GM19397 (cell line): ENCODE data around the gene KCNJ12.

Experiments used
- ATAC-seq: cut with Tn5 transposase; IDR thresholded peaks from one replicate; pipeline ENCODE4 v1.9.1; 2021; ENCODE audit warnings: mild to moderate bottlenecking, moderate library complexity; ENCODE audit not compliant: unreplicated experiment

The KCNJ12 gene

DNA sequence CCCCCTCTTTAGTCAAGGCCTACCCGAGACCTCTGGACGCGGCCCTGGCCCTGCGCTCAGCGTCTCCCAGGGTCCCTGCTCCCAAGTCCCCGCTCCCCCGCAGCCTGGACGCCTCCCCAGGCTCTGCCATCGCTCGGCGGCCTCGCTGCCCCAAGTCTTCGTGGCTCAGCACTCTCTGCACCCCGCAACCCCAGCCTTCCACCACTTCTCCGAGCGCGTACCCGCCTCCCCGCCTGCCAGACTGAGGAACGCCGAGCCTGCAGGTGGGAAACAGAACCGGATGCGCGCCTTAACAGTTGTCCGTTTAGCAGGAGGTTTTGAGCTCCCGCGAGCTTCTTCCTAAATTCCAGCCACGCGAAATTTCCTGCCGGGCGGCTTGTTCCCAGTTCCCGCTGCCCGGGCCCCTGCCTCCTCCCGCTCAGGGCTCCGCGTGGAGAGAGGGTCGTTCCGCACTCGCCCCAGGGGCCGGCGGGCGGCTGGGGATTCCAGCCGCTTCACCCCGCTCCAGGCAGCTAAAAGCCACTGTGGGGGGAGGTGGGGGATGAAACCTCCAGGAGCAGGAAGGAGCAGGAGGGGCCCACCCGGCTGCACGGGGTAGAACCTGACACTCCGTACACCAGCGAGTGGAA, 87.7 kb downstream of the KCNJ12 start:
- no peak for ATAC-seq

DNA sequence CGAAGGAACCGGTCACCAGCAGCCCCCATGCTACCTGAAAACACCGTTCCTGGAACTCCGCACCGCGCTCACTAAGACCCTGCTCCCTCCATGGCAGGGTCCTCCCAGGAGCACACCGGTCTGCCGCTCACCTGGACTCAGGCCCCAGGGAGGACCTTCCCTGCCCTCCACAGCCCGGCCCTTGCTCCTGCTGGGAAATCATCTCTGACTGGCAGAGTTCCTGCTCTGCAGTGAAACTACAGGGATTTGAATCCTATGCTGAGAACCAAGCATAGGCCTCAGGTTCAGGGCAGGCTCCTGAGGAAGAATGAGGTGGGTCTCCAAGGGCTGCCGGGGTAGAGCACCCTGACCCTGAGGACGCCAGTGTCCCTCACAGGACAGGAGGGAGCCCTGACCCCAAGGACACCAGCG, 88.5 kb downstream of the KCNJ12 start:
- ATAC-seq, result no peak

DNA sequence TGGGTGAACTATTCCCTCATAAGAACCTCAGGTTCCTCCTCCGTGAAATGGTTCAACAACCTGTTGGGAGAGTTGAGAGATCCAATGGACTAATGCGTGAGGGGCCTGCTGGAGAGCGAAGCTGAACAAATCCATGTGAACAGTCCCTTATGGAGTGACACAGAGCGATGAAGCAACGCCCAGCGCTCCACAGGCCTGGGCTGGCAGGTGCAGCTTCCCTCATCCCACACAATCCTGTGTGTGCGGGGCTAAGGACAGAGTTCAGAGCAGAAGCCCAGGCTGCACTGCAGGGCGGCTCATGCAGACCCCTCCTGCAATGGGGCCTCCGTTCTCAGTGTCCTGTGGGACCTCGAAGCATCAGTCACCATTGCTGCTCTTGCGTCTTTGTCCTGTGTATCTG, 90.4 kb downstream of the KCNJ12 start:
- no peak for ATAC-seq

DNA sequence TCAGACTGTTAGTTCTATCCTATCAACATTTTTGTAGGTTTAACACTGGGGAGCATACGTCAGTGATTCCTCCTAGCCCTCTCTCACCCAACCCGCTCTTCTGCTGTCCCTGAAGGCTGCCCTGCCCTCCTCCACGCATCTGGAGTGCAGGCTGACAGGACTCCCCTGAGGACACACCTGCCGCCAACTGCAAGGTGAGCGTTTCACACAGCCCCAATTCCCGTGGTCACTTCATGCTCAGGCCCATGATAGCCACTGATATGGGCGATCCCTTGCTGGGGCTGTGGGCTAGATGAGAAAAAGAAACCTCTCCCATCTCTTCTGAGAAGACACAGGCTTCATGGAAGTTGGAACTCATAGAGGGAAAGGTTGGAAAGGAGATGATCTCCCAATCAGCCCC, 91.0 kb downstream of the KCNJ12 start:
- no peak for ATAC-seq

DNA sequence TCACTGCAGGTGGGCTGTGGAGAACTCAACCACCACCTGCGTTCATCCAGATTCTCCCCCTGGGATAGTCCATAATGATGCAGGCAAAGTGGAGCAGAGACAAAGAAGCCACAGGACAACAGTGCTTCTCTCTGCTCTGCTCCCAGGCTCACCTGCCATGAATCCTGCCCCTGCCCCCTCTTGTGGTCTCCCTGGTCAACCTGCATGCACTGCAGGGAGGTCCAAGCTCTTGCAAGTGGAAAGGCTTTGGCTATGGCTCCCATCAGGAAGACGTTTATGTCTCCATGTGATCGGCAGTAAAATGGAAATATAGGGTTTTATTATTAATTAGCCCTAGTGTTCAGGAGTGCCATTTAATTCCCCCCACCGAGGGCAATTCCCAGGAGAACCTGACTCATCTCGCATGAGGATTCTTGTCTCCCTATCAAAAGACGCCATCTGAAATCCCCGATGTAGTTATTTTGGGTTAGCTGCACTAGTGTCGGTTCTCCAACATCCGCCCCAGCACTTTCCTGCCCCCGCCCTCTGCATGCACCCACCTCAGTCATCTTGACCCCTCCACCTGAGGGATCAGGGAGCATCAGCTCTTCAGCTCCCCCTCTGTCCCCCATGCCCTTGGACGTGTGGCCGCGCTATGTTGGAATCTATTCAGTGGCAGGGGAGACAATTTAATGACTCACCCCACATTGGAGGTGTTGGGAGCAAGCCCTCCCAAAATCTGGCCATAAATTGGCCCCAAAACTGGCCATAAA, 91.8 kb downstream of the KCNJ12 start:
- ATAC-seq, result no peak
